Activated CD4-positive, CD25-positive, alpha-beta regulatory T cell treated with anti-CD3 and anti-CD28 coated beads, Interleukin-2, amount 50 U/mL, for 24 hours (primary cell): ENCODE data around the gene CIZ1.
"Not testable (repeated sequence)": the region's sequence is repeated elsewhere in the genome, so short reads cannot be mapped to it uniquely, and the experiment has no call there.

Experiments
- ATAC-seq, 2 donors: fragments of 150-1000 bp; cut with Tn5 transposase; one replicate each; pipeline ENCODE4 v1.10.0; 2021; ENCODE audit warnings: mild to moderate bottlenecking in 1 of 2, moderate library complexity in 1 of 2

Gene CIZ1

DNA sequence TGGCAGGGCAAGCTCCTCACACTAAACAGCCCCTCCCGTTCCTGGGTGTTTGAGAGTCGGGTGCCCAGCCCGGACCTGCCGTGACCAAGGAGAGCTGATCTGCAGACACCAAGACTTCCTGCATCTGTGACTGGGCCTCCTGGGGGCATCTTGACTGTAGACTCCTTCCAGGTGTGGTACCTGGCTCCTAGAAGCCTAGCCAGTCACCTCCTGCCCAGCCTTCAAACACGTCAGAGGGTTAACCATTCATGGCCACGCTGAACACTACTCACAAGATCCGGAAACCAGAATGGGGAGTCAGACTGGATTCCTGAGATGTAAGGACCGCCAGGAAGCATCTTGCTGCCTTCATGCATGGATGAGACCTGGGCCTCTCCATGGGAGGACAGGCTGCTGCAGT is 45.8 kb downstream of the CIZ1 start:
- no peak for ATAC-seq

DNA sequence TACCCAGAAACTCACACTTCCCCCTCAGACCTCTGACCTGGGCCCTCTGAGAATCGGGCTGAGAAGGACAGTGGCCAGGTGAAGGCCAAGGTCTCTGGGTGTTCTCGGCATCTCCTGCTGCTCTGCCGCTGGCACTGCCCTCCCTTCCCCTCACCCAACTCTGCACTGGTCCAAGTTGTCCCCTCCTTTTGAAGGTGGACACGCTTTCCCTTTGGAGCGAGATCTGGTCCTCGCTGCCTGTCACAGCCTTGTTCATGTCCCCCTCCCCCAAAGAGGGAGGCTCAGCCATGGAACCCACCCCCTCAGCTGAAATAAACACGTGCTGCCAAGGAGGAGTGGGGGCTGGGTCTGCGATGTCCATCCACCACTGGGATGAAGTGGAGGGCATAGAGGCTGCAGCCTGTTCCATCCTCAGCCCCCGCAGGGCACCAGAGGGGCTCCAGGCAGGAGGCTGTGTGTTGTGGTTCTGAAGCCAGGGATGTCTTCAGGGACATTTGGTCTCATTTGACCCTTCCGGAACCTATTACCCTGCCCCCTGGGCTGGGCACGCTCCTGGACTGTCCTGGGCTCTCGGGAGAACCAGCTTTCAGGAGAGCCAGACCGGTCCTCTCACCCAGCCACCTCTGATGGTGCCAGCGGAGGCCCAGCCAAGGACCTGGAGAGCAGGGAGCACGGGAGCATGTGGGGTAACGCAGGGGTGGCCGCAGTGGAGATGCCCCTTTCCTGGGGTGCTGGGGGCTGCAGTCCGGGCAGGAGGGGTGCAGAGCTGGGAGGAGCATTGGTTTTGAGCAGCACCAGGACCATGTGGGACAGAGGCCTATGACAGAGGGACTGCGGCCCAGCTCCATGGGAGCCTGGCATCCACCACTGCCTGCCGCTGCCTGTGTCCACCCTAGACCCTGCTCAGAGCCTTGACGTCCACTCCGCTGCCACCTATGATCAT is 46.9 kb downstream of the CIZ1 start:
- ATAC-seq = no peak

DNA sequence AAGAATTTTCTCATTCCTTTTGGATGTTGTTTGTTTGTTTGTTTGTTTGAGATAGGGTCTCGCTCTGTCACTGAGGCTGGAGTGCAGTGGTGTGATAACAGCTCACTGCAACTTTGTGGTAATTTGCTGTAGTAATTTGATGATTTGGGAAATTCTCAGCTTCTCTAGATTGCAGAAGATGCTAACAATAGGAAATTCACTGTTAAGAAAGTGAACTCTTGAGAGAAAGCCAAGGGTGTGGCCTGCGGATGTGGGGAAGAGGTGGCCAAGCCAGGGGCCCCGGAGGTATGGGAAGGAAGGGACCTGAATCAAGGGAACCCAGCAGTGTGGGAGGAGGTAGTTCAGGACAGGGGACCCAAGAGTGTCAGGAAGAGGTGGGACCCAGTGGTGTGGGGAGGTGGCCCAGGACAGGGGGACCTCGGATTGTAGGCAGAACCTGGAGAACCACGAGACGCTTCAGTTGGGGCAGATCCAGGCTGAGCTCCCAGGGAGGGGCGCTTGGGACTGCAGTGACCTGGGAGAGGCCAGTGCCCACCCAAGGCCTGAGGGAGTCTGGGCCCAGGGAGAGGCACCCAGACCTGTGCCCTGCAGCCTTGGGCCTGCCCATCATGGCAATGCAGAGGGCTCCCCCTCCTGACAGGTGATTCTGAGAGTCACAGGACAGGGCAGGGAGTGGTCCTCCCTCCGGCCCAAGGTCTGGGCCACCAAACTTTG is 47.7 kb downstream of the CIZ1 start:
- ATAC-seq = no peak

DNA sequence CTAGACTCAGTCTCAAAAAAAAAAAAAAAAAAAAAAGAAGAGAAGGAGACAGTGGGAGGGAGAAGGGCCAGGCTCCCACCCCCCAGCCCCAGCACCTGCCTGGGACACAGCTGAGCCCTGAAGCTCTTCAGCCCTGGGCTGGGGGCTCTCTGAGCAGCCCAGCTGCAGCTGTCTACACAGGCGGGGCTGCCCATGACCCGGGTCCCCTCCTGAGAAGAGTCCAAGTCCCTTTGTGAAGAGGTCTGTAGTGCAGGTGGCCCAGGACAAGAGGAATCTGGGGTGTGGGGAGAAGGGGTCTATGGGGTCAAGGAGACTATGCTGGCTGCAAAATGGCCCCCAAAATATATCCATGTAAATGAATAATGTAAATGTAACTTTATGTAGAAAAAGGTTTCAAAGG is 48.8 kb downstream of the CIZ1 start:
- ATAC-seq = no peak

- ATAC-seq = no peak
These were observed 49.3 kb downstream of the CIZ1 start for GRCh38 chr9:128142061-128142460.

DNA sequence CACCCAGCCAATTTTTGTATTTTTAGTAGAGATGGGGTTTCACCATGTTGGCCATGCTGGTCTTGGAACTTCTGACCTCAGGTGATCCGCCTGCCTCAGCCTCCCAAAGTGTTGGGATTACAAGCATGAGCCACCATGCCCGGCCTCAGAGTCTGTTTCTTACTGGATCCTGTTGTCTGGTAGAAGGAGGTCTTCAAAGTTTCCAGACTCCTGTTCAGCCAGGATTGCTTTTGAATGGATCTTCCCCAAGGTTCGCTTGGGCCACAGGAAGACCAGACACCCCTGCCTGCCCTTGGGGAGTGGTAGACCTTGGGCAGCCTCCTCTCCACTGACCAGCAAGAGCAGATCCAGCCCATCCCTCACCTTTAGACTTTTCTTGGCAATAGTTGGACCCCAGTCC is 49.8 kb downstream of the CIZ1 start:
- ATAC-seq = no peak

DNA sequence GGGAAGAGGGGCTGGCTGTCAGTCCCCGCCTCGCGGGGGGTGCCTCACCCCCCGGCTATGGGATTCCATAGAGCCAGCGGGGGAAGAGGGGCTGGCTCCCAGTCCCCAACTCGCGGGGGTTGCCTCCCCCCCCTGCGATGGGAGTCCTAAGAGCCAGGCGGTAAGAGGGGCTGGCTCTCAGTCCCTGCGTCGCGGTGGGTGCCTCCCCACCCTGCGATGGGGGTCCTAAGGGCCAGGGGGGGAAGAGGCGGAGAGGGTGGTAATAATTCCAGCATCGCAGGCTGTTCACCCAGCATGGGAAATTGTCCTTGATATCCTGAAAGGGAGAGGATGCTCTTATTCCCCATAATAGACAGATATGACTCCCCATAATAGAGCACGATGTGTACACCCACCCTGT is 51.8 kb downstream of the CIZ1 start:
- no peak for ATAC-seq

DNA sequence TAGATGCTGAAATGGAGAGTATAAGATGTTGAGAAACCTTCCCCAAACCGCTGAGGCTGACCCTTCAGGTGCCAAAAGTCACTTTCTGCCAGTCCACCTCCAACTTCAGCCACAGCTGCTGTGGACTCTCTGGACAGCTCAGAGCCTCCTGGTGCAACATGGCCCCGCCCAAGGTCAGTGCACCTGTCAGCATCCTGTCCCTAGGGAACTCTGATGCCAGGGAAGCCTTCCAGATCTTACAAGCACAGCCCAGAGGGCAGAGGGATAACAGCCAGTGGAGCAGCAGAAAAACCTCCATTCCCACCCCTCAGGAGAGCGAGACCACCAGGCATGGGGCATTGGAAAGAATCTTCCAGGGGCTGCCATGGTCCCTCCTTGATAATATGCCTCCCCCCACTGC is 53.4 kb downstream of the CIZ1 start:
- no peak for ATAC-seq

DNA sequence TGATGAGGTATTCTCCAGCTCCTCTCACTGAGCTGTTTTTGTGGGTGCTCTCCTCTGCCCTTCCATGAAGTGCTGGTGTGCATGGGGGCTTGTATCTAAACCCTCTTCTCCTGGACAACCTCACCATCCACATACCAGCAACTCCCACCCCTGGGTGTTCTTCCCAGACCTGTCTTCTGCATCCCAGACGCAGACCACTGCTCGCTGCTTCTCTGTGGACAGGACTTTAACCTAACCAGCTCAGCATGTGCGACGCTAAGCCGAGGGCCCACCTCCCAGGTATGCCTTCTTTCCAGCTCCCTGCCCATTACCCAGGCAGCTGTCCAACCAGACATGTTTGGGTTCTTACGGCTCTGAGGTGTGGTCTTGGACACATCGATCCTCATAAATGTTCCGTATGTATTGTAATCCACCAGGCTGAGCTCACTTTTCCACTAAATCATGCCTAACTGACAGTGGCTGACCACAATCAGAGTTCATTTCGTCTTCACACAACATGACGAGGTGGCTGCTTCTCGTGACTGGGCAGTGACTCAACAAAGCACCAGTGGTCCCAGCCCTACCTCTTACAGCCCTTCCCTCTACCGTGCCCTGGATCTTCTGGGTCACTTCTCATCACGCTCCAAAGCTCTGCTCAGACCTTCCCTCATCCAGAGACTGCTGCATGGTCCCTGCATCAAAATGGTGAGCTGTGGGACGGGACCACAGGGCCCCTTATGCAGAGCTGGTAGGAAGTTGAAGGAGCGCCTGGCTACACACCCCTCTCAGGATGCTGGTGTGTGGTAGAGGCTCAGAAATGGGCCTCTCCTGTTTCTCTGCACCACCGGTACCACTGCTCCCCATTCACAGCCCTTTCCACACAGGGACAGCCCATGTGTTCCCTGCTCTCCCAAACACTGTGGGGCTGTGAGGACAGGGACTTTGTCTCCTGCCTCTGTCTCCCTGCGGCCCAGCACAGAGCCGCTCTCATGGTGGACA is 54.3 kb downstream of the CIZ1 start:
- ATAC-seq = no peak

DNA sequence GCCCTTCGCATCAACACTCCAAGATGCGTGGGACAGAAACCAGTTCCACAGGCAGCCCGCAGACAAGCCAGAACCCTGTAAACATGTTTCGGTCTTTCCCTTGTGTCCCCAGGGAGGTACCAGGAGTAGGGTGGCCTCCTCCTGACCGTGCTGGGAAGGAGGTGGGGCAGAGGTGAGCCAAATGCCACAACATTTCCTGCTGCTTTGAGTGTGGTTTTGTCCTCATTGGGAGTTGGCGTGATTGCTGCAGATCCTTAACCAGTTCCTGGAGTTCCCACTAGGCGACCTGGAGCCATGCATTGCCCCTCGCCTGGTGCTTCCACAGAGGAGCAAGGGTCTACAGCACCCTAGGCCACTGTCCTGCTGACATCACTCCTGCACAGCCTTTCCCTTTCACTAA is 55.8 kb downstream of the CIZ1 start:
- not testable (repeated sequence) for ATAC-seq

DNA sequence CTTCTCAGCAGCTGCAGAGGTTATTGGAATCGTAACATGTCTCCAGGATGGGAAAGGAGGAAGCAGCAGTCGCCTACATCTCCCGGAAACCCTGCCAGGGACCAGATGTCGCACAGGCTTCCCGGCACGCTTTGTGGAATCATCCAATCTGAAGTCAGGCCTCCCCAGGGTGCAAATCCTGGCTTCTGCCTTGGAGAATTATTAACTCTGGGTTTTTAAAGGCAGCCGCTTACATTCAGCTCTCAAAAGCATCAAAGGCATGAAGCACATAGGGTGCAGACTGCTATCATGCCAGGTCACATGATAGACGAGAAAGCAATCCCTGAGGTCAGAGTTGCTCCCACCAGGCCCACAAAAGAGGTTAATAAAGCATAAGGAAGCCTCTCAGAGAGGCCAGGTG is 59.2 kb downstream of the CIZ1 start:
- ATAC-seq = not testable (repeated sequence)

- not testable (repeated sequence) for ATAC-seq
These were observed 60.0 kb downstream of the CIZ1 start for GRCh38 chr9:128131346-128131745.

DNA sequence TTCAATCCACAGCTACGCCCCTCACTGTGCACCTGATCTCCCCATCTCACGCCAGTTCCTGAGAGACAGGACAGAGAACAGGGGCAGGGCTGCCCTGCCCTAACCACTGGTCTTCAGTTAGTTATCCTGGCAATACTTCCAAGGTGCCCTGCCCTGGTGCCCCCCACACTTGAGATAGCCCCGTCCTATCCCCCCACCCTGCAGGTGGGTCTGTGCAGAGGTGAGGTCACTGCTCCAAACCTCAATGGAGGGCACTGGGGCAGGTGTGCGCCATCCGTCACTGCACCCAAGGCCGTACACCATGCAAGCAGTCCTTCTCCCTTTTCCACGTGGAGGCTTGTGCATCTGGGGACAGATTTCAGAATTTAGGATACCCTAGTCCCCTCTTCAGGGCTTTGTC is 60.7 kb downstream of the CIZ1 start:
- not testable (repeated sequence) for ATAC-seq

- not testable (repeated sequence) for ATAC-seq
These were observed 61.3 kb downstream of the CIZ1 start for GRCh38 chr9:128129976-128130590.

DNA sequence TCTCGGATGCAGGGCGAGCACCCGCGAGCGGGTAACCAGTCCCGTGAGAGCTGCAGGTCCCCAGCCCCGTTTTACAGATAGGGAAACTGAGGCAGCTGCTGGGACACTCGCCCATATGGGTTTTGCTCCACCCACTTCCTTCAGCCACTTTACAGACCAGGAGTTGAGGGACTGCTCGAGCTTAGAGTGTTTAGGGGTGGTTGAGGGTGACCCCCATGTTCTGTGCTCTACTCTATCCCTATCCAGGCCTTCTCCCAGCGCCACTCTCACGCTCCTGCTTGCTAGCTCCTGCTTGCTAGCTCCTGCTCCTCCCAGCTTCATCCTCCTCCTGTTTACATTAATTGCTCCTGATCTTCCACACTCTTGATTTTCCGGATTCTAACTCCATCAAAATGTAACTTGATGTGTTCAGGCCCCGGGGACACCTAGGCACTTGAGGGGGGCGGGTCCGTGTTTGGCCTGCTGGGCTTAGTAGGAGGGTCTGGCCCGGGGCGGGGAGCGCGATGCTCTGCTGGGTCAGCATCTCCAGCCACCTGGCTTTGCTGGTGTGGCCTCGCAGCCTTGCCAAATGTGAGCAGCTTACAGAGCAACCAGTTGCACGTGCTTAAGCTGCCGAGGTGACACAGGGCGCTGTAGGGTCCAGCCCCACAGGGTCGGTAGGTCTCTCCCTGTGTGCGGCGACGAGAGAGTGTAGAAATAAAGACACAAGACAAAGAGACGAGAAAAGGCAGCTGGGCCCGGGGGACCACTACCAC is 62.4 kb downstream of the CIZ1 start:
- ATAC-seq = no peak

GRCh38 chr9:128127990-128128835 is 63.2 kb downstream of the CIZ1 start:
- peak; percentile 80 to 84 for ATAC-seq

DNA sequence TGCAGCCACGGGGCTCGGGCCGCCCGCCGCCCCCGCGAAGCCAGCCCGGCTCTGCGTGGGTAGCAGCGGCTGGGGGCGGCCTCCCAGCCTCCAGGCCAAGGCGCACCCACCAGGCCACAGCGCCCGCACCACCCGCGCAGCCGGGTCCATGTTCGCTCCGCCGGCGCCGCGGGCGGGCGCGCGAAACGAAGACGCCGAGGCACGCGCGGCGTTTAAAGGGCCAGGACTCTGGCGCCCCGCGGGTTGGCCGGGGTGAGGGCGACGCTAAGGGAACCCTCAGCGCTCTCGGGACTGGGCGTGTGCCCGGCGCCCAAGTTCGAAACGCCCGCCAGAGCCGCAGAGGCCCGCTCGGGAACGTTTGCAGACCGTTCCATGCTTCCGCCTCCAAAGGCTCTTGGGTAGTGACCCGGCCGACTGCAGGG is 63.8 kb downstream of the CIZ1 start, which contains the start of gene PTGES2:
TSS of gene PTGES2 (minus strand) at position 162 of the 422 bp plus-strand sequence. CDS start at position 150, 12 bp downstream.
- peak; percentile 71 to 73 for ATAC-seq

DNA sequence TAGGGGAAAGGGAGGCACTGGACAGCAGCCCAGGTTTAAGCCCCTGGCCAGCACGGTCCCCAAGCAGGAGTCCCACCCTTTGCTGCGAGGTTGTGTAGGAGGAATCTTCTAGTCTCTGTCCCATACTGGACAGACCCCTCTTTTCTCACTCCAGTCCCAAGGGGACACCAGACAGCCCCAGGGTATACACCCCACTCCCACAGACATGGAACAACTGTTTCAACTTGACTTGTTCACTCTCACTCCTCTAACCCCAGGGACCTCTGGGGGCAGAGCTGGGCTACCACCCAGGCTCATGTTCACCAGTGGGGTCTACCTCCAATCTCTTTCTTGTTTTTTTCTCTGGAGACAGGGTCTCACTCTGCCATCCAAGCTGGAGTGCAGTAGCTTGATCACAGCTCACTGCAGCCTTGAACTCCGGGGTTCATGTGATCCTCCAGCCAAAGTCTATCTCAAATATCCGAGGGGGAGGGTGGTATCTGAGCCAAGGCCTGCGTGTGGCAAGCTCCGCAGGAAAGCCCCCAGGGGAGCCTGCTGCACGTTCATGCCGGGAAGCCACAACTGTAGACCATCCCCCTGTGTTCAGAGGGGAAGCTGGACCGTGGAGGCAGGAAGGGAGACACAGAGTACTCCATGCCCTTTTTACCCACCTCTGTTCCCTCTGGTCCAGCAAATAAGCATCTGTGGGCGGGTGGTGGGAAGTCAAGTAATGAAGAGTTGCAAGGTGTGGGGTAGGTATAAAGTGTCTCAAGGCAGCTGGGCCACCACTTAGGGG is 65.6 kb downstream of the CIZ1 start:
- ATAC-seq = no peak

DNA sequence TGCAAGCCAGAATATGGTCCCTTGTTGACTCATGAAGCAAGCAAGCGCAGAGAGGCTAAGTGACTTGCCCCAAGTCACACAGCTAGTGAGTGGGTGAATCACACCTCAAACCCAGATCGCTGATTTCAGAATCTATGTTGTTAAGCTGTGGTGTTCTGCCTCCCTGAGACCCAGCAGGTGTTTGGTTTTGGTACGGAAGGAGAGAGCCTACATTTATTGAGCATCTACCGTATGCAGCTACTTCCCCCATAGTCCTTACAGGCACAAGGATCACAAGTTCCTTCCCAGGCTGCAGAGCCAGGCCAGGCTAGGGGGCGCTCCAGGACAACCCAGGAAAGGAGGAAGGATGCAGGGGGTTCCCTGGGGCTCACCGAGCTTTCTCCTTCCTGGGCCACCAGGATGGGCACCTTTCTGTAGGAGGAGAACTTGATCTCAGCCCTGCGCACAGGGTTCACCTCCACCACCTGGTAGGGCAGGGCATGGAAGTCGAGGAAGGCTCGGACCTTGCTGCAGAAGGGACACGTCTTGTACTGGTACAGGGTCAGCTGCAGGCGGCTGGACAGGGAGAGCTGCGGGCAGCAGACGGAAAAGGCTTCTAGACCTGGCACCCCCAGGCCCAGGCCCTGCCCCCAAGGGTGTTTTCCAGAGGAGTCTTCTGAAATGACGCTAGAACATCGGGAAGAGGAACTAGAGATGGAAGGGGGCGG is 66.3 kb downstream of the CIZ1 start:
- no peak for ATAC-seq
